ENCODE measurements around the gene ANKMY1. TPM values are rescaled to one million over a fixed set of nuclear protein-coding genes. Genes with fewer than 3 reads are reported as not detected.
A peak's percentile ranks its signal among the peaks of the same experiment; 100 is the strongest.

ANKMY1 gene
- total RNA-seq, 2 donors from 2014 or later = 3.7 to 7.9 TPM

DNA sequence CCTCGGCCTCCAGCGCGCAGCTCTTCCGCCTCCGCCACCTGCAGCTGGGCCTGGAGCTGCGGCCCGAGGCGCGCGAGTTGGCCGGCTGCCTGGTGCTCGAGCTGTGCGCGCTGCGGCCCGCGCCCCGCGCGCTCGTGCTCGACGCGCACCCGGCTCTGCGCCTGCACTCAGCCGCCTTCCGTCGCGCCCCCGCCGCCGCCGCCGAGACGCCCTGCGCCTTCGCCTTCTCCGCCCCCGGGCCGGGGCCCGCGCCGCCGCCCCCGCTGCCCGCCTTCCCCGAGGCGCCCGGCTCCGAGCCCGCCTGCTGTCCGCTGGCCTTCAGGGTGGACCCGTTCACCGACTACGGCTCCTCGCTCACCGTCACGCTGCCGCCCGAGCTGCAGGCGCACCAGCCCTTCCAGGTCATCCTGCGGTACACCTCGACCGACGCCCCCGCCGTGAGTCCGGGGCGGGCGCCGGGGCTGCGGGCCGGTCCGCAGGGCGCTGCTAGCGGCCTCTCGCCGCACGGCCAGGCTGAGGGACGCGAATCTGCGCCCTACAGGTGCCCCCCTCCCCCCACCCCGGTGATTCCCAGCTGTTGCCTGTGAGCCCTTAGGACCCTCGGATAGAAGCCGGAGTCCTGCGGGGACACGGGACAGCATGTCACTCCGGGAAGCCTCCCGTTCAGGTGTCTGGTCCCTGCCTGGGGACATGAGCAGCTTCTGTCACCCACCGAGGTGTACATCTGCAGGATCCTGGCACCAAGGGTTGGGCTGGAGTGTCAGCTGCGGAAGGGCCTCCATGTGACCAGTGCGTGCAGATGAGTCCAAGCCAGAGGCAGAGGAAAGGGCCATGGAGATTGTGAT is 11.1 kb upstream of the ANKMY1 start:
- Histone ChIP-seq H3K36me3 (peaks cover 5% of the 10 kb centered on the region), H3K4me1 (peaks cover 0 to 55% of the 10 kb centered on the region in 2 donors), H3K27me3 (no peaks in the 10 kb centered on the region), H3K27ac (peak overlapping the region; percentile 76 to 80), H3K9me3 (no peaks in the 10 kb centered on the region), H3K4me3 (peak overlapping the region; percentile 77 to 81)
- DNase-seq (ENCODE audit: low spot score) = no peak
- TF ChIP-seq, protein P1, sequence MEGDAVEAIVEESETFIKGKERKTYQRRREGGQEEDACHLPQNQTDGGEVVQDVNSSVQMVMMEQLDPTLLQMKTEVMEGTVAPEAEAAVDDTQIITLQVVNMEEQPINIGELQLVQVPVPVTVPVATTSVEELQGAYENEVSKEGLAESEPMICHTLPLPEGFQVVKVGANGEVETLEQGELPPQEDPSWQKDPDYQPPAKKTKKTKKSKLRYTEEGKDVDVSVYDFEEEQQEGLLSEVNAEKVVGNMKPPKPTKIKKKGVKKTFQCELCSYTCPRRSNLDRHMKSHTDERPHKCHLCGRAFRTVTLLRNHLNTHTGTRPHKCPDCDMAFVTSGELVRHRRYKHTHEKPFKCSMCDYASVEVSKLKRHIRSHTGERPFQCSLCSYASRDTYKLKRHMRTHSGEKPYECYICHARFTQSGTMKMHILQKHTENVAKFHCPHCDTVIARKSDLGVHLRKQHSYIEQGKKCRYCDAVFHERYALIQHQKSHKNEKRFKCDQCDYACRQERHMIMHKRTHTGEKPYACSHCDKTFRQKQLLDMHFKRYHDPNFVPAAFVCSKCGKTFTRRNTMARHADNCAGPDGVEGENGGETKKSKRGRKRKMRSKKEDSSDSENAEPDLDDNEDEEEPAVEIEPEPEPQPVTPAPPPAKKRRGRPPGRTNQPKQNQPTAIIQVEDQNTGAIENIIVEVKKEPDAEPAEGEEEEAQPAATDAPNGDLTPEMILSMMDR (IDR thresholded peaks at IDR 0.05) = no peak

DNA sequence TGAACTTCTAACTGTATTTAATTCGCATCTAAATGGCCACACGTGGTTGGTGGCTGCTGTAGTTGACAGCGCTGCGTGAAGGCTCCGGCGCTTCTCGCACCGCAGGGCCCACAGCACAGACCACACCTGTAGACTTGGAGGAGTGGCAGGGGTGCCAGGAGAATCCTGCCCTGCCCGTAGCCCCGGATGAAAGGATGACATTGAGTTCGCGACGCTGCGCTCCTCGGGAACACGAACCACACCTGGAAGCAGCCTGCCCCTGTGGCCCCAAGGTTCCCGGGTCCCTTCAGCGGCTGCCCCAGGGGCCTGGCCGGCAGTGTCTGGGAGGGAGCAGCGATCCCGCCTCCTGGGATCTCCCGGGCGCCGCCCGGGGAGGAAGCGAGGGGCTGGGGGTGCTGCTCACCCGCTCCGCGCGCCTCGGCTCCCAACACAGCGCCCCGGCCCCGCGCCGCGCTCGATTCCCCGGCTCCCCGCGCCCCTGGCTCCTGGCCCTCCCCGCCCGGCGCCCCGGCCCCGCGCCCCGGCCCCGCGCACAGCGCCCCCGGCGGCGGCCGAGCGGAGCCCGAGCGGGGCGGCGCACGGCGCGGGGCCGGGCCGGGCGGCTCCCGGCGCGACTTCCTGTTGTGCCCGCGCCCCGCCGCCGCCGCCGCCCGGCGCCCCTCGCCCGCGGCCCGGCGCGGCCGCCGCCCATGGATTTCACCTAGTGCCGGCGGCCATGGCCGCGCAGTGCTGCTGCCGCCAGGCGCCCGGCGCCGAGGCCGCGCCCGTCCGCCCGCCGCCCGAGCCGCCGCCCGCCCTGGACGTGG is 10.3 kb upstream of the ANKMY1 start, which contains the start of gene RNPEPL1:
Gene RNPEPL1 (plus strand): TSS at position 613 of the 806 bp plus-strand sequence. CDS start 103 bp downstream, at position 716.
- Histone ChIP-seq H3K4me1 (peaks cover 0 to 55% of the 10 kb centered on the region in 2 donors), H3K4me3 (peak within 1 kb of the TSS; percentile 81), H3K9me3 (no peaks in the 10 kb centered on the region), H3K27me3 (no peaks in the 10 kb centered on the region), H3K27ac (peak within 1 kb of the TSS; percentile 92 to 95), H3K36me3 (peaks cover 5% of the 10 kb centered on the region)
- DNase-seq (ENCODE audit: low spot score) = no peak
- TF ChIP-seq, protein P1 (IDR thresholded peaks at IDR 0.05) = no peak

- Histone ChIP-seq H3K27ac (peak overlapping the region; percentile 92 to 95), H3K27me3 (no peaks in the 10 kb centered on the region), H3K36me3 (peaks cover under 1% of the 10 kb centered on the region), H3K4me3 (peak overlapping the region; percentile 72 to 81), H3K4me1 (peaks cover 0 to 56% of the 10 kb centered on the region in 2 donors), H3K9me3 (no peaks in the 10 kb centered on the region)
- TF ChIP-seq, protein P1 (IDR thresholded peaks at IDR 0.05) = no peak
- peak; percentile 65 for DNase-seq (ENCODE audit: low spot score)
Measured at GRCh38 chr2:240567137-240567871, 9.5 kb upstream of the ANKMY1 start.

- no peaks in the 10 kb centered on the region for H3K9me3 ChIP-seq
- H3K27ac ChIP-seq = peak overlapping the region; percentile 92 to 95
- peaks cover 0 to 64% of the 10 kb centered on the region in 2 donors for H3K4me1 ChIP-seq
- TF ChIP-seq, protein P1 (IDR thresholded peaks at IDR 0.05) = peak; percentile 98 to 99
- peak overlapping the region; percentile 22 to 81 for H3K4me3 ChIP-seq
- H3K36me3 ChIP-seq = no peaks in the 10 kb centered on the region
- no peaks in the 10 kb centered on the region for H3K27me3 ChIP-seq
- DNase-seq (ENCODE audit: low spot score) = peak; percentile 92
Measured at GRCh38 chr2:240566203-240567136, 8.7 kb upstream of the ANKMY1 start.
